Memory B cell (primary cell): Measurements from ENCODE around the gene MAGEA4.
"Not testable (repeated sequence)": the region's sequence is repeated elsewhere in the genome, so short reads cannot be mapped to it uniquely, and the experiment has no call there.

Experiments used
- ATAC-seq: fragments of 150-1000 bp; cut with Tn5 transposase; 2 replicates; pipeline ENCODE4 v1.10.0; 2021; ENCODE audit warnings: low read depth, mild to moderate bottlenecking, moderate library complexity
- DNase-seq, 2 donors: peaks; one replicate each; pipeline ENCODE4 v3.0.0; 2022; ENCODE audit warnings: low spot score in 2 of 2
- H3K27ac Mint-ChIP-seq: one replicate; pipeline ENCODE4 v1.8.0; 2022; ENCODE audit warnings: mild to moderate bottlenecking, moderate library complexity, mixed read lengths
- H3K27me3 Mint-ChIP-seq: one replicate; pipeline ENCODE4 v1.8.0; 2022; ENCODE audit warnings: mixed read lengths
- H3K36me3 Mint-ChIP-seq: one replicate; pipeline ENCODE4 v1.8.0; 2022; ENCODE audit warnings: mild to moderate bottlenecking, mixed read lengths
- H3K4me1 Mint-ChIP-seq: one replicate; pipeline ENCODE4 v1.8.0; 2022; ENCODE audit warnings: mixed read lengths
- H3K4me3 Mint-ChIP-seq: one replicate; pipeline ENCODE4 v1.8.0; 2022; ENCODE audit warnings: mild to moderate bottlenecking, moderate library complexity, mixed read lengths
- H3K9me3 Mint-ChIP-seq: one replicate; pipeline ENCODE4 v1.8.0; 2022; ENCODE audit warnings: mixed read lengths

Gene MAGEA4

GRCh38 chrX:151912221-151912620 lies 468 bp upstream of the MAGEA4 start:
- no peak overlapping the region for H3K27ac Mint-ChIP-seq
- DNase-seq, result no peak
- H3K9me3 Mint-ChIP-seq, result no peaks in the 10 kb centered on the region
- ATAC-seq, result no peak
- no peak overlapping the region for H3K4me3 Mint-ChIP-seq
- H3K4me1 Mint-ChIP-seq, result no peaks in the 10 kb centered on the region
- H3K27me3 Mint-ChIP-seq, result no peaks in the 10 kb centered on the region
- H3K36me3 Mint-ChIP-seq, result no peaks in the 10 kb centered on the region

GRCh38 chrX:151918736-151919135 lies 6.0 kb downstream of the MAGEA4 start:
- not testable (repeated sequence) for ATAC-seq, H3K4me1 Mint-ChIP-seq, DNase-seq, H3K4me3 Mint-ChIP-seq, H3K27me3 Mint-ChIP-seq, H3K27ac Mint-ChIP-seq, H3K36me3 Mint-ChIP-seq, H3K9me3 Mint-ChIP-seq

- Mint-ChIP-seq H3K4me1 (no peaks in the 10 kb centered on the region), H3K27ac (no peak overlapping the region), H3K4me3 (no peak overlapping the region), H3K36me3 (no peaks in the 10 kb centered on the region), H3K9me3 (no peaks in the 10 kb centered on the region), H3K27me3 (no peaks in the 10 kb centered on the region)
- no peak for DNase-seq
- no peak for ATAC-seq
These were observed 6.9 kb downstream of the MAGEA4 start for GRCh38 chrX:151919610-151920009.

GRCh38 chrX:151920101-151920500 lies 7.4 kb downstream of the MAGEA4 start:
- ATAC-seq, result no peak
- Mint-ChIP-seq H3K27me3 (no peaks in the 10 kb centered on the region), H3K4me1 (no peaks in the 10 kb centered on the region), H3K27ac (no peak overlapping the region), H3K9me3 (no peaks in the 10 kb centered on the region), H3K36me3 (no peaks in the 10 kb centered on the region), H3K4me3 (no peak overlapping the region)
- DNase-seq, result no peak

- H3K36me3 Mint-ChIP-seq, result no peaks in the 10 kb centered on the region
- no peak overlapping the region for H3K27ac Mint-ChIP-seq
- no peaks in the 10 kb centered on the region for H3K27me3 Mint-ChIP-seq
- H3K4me3 Mint-ChIP-seq, result no peak overlapping the region
- DNase-seq (no peak), ATAC-seq (no peak)
- no peaks in the 10 kb centered on the region for H3K9me3 Mint-ChIP-seq
- no peaks in the 10 kb centered on the region for H3K4me1 Mint-ChIP-seq
These were observed 7.8 kb downstream of the MAGEA4 start for GRCh38 chrX:151920530-151920929.

GRCh38 chrX:151921292-151921691 lies 8.6 kb downstream of the MAGEA4 start:
- Mint-ChIP-seq H3K4me1 (no peaks in the 10 kb centered on the region), H3K9me3 (no peaks in the 10 kb centered on the region), H3K36me3 (no peaks in the 10 kb centered on the region), H3K4me3 (no peak overlapping the region), H3K27ac (no peak overlapping the region), H3K27me3 (no peaks in the 10 kb centered on the region)
- ATAC-seq (no peak), DNase-seq (no peak)

- Mint-ChIP-seq H3K9me3 (no peaks in the 10 kb centered on the region), H3K27ac (no peak overlapping the region), H3K4me1 (no peaks in the 10 kb centered on the region), H3K27me3 (no peaks in the 10 kb centered on the region), H3K36me3 (no peaks in the 10 kb centered on the region), H3K4me3 (no peak overlapping the region)
- no peak for ATAC-seq
- DNase-seq, result no peak
These were observed 9.2 kb downstream of the MAGEA4 start for GRCh38 chrX:151921866-151922265.

- Mint-ChIP-seq H3K27ac (no peak overlapping the region), H3K36me3 (no peaks in the 10 kb centered on the region), H3K4me3 (no peak overlapping the region), H3K9me3 (no peaks in the 10 kb centered on the region), H3K27me3 (no peaks in the 10 kb centered on the region), H3K4me1 (no peaks in the 10 kb centered on the region)
- ATAC-seq (no peak), DNase-seq (no peak)
These were observed 10.0 kb downstream of the MAGEA4 start for GRCh38 chrX:151922692-151923091.

GRCh38 chrX:151923648-151924047 lies 11.0 kb downstream of the MAGEA4 start:
- Mint-ChIP-seq H3K27me3 (no peaks in the 10 kb centered on the region), H3K4me1 (no peaks in the 10 kb centered on the region), H3K4me3 (no peak overlapping the region), H3K27ac (no peak overlapping the region), H3K9me3 (no peaks in the 10 kb centered on the region), H3K36me3 (no peaks in the 10 kb centered on the region)
- ATAC-seq (no peak), DNase-seq (no peak)

- Mint-ChIP-seq H3K27me3 (no peaks in the 10 kb centered on the region), H3K9me3 (no peaks in the 10 kb centered on the region), H3K36me3 (no peaks in the 10 kb centered on the region), H3K27ac (no peak overlapping the region), H3K4me3 (no peak overlapping the region), H3K4me1 (no peaks in the 10 kb centered on the region)
- ATAC-seq (no peak), DNase-seq (no peak)
These were observed 16.4 kb downstream of the MAGEA4 start for GRCh38 chrX:151929126-151929525.

GRCh38 chrX:151935358-151935757 lies 22.7 kb downstream of the MAGEA4 start:
- no peak overlapping the region for H3K4me3 Mint-ChIP-seq
- ATAC-seq, result no peak
- H3K9me3 Mint-ChIP-seq, result no peaks in the 10 kb centered on the region
- H3K27me3 Mint-ChIP-seq, result no peaks in the 10 kb centered on the region
- H3K27ac Mint-ChIP-seq, result no peak overlapping the region
- no peaks in the 10 kb centered on the region for H3K4me1 Mint-ChIP-seq
- DNase-seq, result no peak
- no peaks in the 10 kb centered on the region for H3K36me3 Mint-ChIP-seq

GRCh38 chrX:151938172-151938571 lies 25.5 kb downstream of the MAGEA4 start:
- DNase-seq, result no peak
- Mint-ChIP-seq H3K27me3 (no peaks in the 10 kb centered on the region), H3K36me3 (no peaks in the 10 kb centered on the region), H3K27ac (no peak overlapping the region), H3K4me3 (no peak overlapping the region), H3K9me3 (no peaks in the 10 kb centered on the region), H3K4me1 (no peaks in the 10 kb centered on the region)
- ATAC-seq, result no peak

GRCh38 chrX:151954730-151955129 lies 42.0 kb downstream of the MAGEA4 start:
- DNase-seq (no peak), ATAC-seq (no peak)
- Mint-ChIP-seq H3K27ac (no peak overlapping the region), H3K36me3 (no peaks in the 10 kb centered on the region), H3K4me3 (no peak overlapping the region), H3K4me1 (no peaks in the 10 kb centered on the region), H3K9me3 (no peaks in the 10 kb centered on the region), H3K27me3 (no peaks in the 10 kb centered on the region)

- no peaks in the 10 kb centered on the region for H3K36me3 Mint-ChIP-seq
- no peak overlapping the region for H3K4me3 Mint-ChIP-seq
- DNase-seq (no peak), ATAC-seq (no peak)
- H3K27ac Mint-ChIP-seq, result no peak overlapping the region
- peaks cover 4% of the 10 kb centered on the region for H3K9me3 Mint-ChIP-seq
- H3K27me3 Mint-ChIP-seq, result no peaks in the 10 kb centered on the region
- no peaks in the 10 kb centered on the region for H3K4me1 Mint-ChIP-seq
These were observed 45.4 kb downstream of the MAGEA4 start for GRCh38 chrX:151958101-151958500.

- H3K9me3 Mint-ChIP-seq, result peaks cover 4% of the 10 kb centered on the region
- ATAC-seq (no peak), DNase-seq (no peak)
- no peak overlapping the region for H3K27ac Mint-ChIP-seq
- no peaks in the 10 kb centered on the region for H3K36me3 Mint-ChIP-seq
- H3K4me3 Mint-ChIP-seq, result no peak overlapping the region
- no peaks in the 10 kb centered on the region for H3K4me1 Mint-ChIP-seq
- H3K27me3 Mint-ChIP-seq, result no peaks in the 10 kb centered on the region
These were observed 49.3 kb downstream of the MAGEA4 start for GRCh38 chrX:151962034-151962433.

GRCh38 chrX:151966236-151966635 lies 53.5 kb downstream of the MAGEA4 start:
- peaks cover 2% of the 10 kb centered on the region for H3K27me3 Mint-ChIP-seq
- DNase-seq (no peak), ATAC-seq (no peak)
- H3K4me3 Mint-ChIP-seq, result no peak overlapping the region
- H3K36me3 Mint-ChIP-seq, result no peaks in the 10 kb centered on the region
- H3K4me1 Mint-ChIP-seq, result no peaks in the 10 kb centered on the region
- H3K9me3 Mint-ChIP-seq, result no peaks in the 10 kb centered on the region
- H3K27ac Mint-ChIP-seq, result no peak overlapping the region
